Thyroid gland (tissue), 4 donors: ENCODE measurements around the gene TAX1BP3.

Experiments
- CTCF ChIP-seq, 6 experiments: fragments of 200-600 bp in 3 of 6; fragments of 450-650 bp in 3 of 6; sonication (generic) in 3 of 6; IDR thresholded peaks; one replicate each; pipeline ENCODE4 v1.5.1; 2016 to 2019; ENCODE audit warnings: antibody characterized with exemption in 6 of 6, mild to moderate bottlenecking in 2 of 6, inconsistent platforms in 1 of 6, moderate library complexity in 1 of 6
- POLR2A ChIP-seq, 2 donors: fragments of 450-650 bp; IDR thresholded peaks; one replicate each; pipeline ENCODE4 v1.6.1; 2017; ENCODE audit warnings: antibody characterized with exemption in 2 of 2, mild to moderate bottlenecking in 2 of 2, moderate library complexity in 1 of 2

- TF ChIP-seq CTCF (IDR thresholded peaks at IDR 0.05) (no peak), POLR2A (IDR thresholded peaks at IDR 0.05) (no peak)
Observed at GRCh38 chr17:3632287-3632686, 36.1 kb downstream of the TAX1BP3 start.
